GM12874 (cell line): ENCODE results near the gene DAAM1.

Experiments
- CTCF ChIP-seq: IDR thresholded peaks from 2 replicates; pipeline ENCODE4 v1.5.1; 2011; ENCODE audit warnings: low read depth, mild to moderate bottlenecking, control low read depth, low read length, moderate library complexity; ENCODE audit not compliant: insufficient read depth

Gene DAAM1

GRCh38 chr14:59176765-59177164, 11.7 kb upstream of the DAAM1 start:
- no peak for TF ChIP-seq CTCF

- no peak for TF ChIP-seq CTCF
These were observed 11.2 kb upstream of the DAAM1 start for GRCh38 chr14:59177262-59177661.

- no peak for TF ChIP-seq CTCF
These were observed 6.7 kb upstream of the DAAM1 start for GRCh38 chr14:59181791-59182190.

- TF ChIP-seq CTCF: no peak
These were observed 5.8 kb upstream of the DAAM1 start for GRCh38 chr14:59182641-59183040.

GRCh38 chr14:59183150-59183549, 5.3 kb upstream of the DAAM1 start:
- TF ChIP-seq CTCF: no peak

GRCh38 chr14:59184396-59184795, 4.1 kb upstream of the DAAM1 start:
- TF ChIP-seq CTCF: no peak

GRCh38 chr14:59185676-59186075, 2.8 kb upstream of the DAAM1 start:
- TF ChIP-seq CTCF: no peak

GRCh38 chr14:59186306-59186705, 2.2 kb upstream of the DAAM1 start:
- no peak for TF ChIP-seq CTCF
